Neural cell (in vitro differentiated cells): Measurements from ENCODE around the gene LSM12. TPM values are rescaled to one million over a fixed set of nuclear protein-coding genes. Genes with fewer than 3 reads are reported as not detected.

Experiments
- H2AFZ ChIP-seq: fragments of 200-600, 300-800 bp; sonication (generic), shearing (Covaris generic); 2 replicates; pipeline ENCODE4 v1.6.0; 2014; ENCODE audit warnings: low read depth, mild to moderate bottlenecking, antibody characterized with exemption, low read length, moderate library complexity
- H3F3A ChIP-seq: fragments of 200-600 bp; shearing (Covaris generic); 2 replicates; pipeline ENCODE4 v1.6.1; 2016; ENCODE audit warnings: mild to moderate bottlenecking, moderate library complexity, mixed read lengths, antibody characterized with exemption, low read length; ENCODE audit not compliant: insufficient read depth, poor library complexity, severe bottlenecking
- H3K27ac ChIP-seq: fragments of 200-600, 300-800 bp; sonication (generic), shearing (Covaris generic); 2 replicates; pipeline ENCODE4 v1.5.1; 2014; ENCODE audit warnings: mild to moderate bottlenecking, low read length, moderate library complexity
- H3K27me3 ChIP-seq: fragments of 300-800, 200-600 bp; sonication (generic), shearing (Covaris generic); 2 replicates; pipeline ENCODE4 v1.6.0; 2014; ENCODE audit warnings: mild to moderate bottlenecking, low read depth, low read length, moderate library complexity; ENCODE audit not compliant: insufficient read depth
- H3K36me3 ChIP-seq: fragments of 300-800, 200-600 bp; sonication (generic), shearing (Covaris generic); 2 replicates; pipeline ENCODE4 v1.5.1; 2014; ENCODE audit warnings: mild to moderate bottlenecking, antibody characterized with exemption, low read length, moderate library complexity; ENCODE audit not compliant: insufficient read depth
- H3K4me2 ChIP-seq: fragments of 300-800, 200-600 bp; sonication (generic), shearing (Covaris generic); 2 replicates; pipeline ENCODE4 v1.6.0; 2014; ENCODE audit warnings: mild to moderate bottlenecking, low read length
- H3K4me3 ChIP-seq: fragments of 300-800, 200-600 bp; sonication (generic), shearing (Covaris generic); 2 replicates; pipeline ENCODE4 v1.5.1; 2014; ENCODE audit warnings: mild to moderate bottlenecking, low read length, moderate library complexity
- H3K79me2 ChIP-seq: fragments of 200-600 bp; shearing (Covaris generic); replicated peaks from 2 replicates; pipeline ENCODE4 v1.6.0; 2014; ENCODE audit warnings: mild to moderate bottlenecking, low read length, moderate library complexity; ENCODE audit not compliant: insufficient read depth
- H3K9ac ChIP-seq: fragments of 300-800, 200-600 bp; sonication (generic), shearing (Covaris generic); 2 replicates; pipeline ENCODE4 v1.6.1; 2016; ENCODE audit warnings: mild to moderate bottlenecking, low read length, mixed read lengths
- H3K9me2 ChIP-seq: fragments of 200-600 bp; shearing (Covaris generic); 2 replicates; pipeline ENCODE4 v1.6.1; 2016; ENCODE audit warnings: mild to moderate bottlenecking, low read length, mixed read lengths; ENCODE audit not compliant: insufficient read depth
- H3K9me3 ChIP-seq: fragments of 200-600, 300-800 bp; sonication (generic), shearing (Covaris generic); 2 replicates; pipeline ENCODE4 v1.6.1; 2016; ENCODE audit warnings: mild to moderate bottlenecking, mixed run types, low read length, moderate library complexity, mixed read lengths
- H4K20me1 ChIP-seq: fragments of 200-600 bp; shearing (Covaris generic); 2 replicates; pipeline ENCODE4 v1.6.1; 2016; ENCODE audit warnings: mild to moderate bottlenecking, mixed run types; ENCODE audit not compliant: insufficient read depth
- CTCF ChIP-seq: fragments of 450-650 bp; IDR thresholded peaks from 2 replicates; pipeline ENCODE4 v1.5.1; 2014; ENCODE audit warnings: antibody characterized with exemption, mild to moderate bottlenecking, moderate library complexity; ENCODE audit not compliant: poor library complexity, severe bottlenecking
- EP300 ChIP-seq: fragments of 450-650 bp; conservative IDR thresholded peaks from 2 replicates; pipeline ENCODE4 v1.6.1; 2014; ENCODE audit warnings: antibody characterized with exemption, mild to moderate bottlenecking, moderate library complexity; ENCODE audit not compliant: poor library complexity, severe bottlenecking
- EZH2 ChIP-seq: fragments of 200-600, 300-800 bp; shearing (Covaris generic), sonication (generic); IDR thresholded peaks from 2 replicates; pipeline ENCODE4 v1.6.1; 2014; ENCODE audit warnings: antibody characterized with exemption, low read length, borderline replicate concordance, mild to moderate bottlenecking; ENCODE audit not compliant: insufficient read depth, poor library complexity, severe bottlenecking
- MXI1 ChIP-seq: fragments of 450-650 bp; conservative IDR thresholded peaks from 2 replicates; pipeline ENCODE4 v1.6.1; 2014; ENCODE audit warnings: antibody characterized with exemption, mild to moderate bottlenecking; ENCODE audit not compliant: poor library complexity, severe bottlenecking
- POLR2AphosphoS5 ChIP-seq: IDR thresholded peaks from 2 replicates; pipeline ENCODE4 v1.6.1; 2012
- RAD21 ChIP-seq: fragments of 450-650 bp; conservative IDR thresholded peaks from 2 replicates; pipeline ENCODE4 v1.6.1; 2014; ENCODE audit warnings: antibody characterized with exemption, mild to moderate bottlenecking, moderate library complexity
- REST ChIP-seq: IDR thresholded peaks from 2 replicates; pipeline ENCODE4 v1.6.1; 2012; ENCODE audit warnings: borderline replicate concordance
- SMC3 ChIP-seq: fragments of 450-650 bp; conservative IDR thresholded peaks from 2 replicates; pipeline ENCODE4 v1.6.1; 2014; ENCODE audit warnings: antibody characterized with exemption, mild to moderate bottlenecking, moderate library complexity; ENCODE audit not compliant: poor library complexity
- TAF1 ChIP-seq: IDR thresholded peaks from 2 replicates; pipeline ENCODE4 v1.6.1; 2012; ENCODE audit warnings: low read depth
- polyA plus RNA-seq: library from polyadenylated mRNA; depleted of rRNA; stranded (reverse); fragments of >200 nt; gene quantifications from 2 replicates; pipeline ENCODE4 v1.2.3, GENCODE V29; 2014

LSM12 gene
- polyA plus RNA-seq, 1 donor from 2014 or later = 12.0 TPM

- H3K9ac ChIP-seq = no peak overlapping the region
- no peaks in the 10 kb centered on the region for H4K20me1 ChIP-seq
- no peak overlapping the region for H3K27ac ChIP-seq
- no peaks in the 10 kb centered on the region for H3F3A ChIP-seq
- H3K79me2 ChIP-seq = peaks cover 15% of the 10 kb centered on the region
- H3K4me2 ChIP-seq = no peak overlapping the region
- no peak for TF ChIP-seq EP300
- no peak for TF ChIP-seq SMC3
- no peak for TF ChIP-seq CTCF
- no peak for TF ChIP-seq EZH2
- H3K4me3 ChIP-seq = no peak overlapping the region
- H3K9me3 ChIP-seq = no peaks in the 10 kb centered on the region
- H3K27me3 ChIP-seq = no peaks in the 10 kb centered on the region
- H3K36me3 ChIP-seq = no peaks in the 10 kb centered on the region
- no peak overlapping the region for H2AFZ ChIP-seq
- H3K9me2 ChIP-seq = no peaks in the 10 kb centered on the region
Measured at GRCh38 chr17:44075598-44076293, 9.3 kb upstream of the LSM12 start.

GRCh38 chr17:44074911-44075285, 8.4 kb upstream of the LSM12 start:
- Histone ChIP-seq H3K9me2 (no peaks in the 10 kb centered on the region), H3K79me2 (peaks cover 15% of the 10 kb centered on the region), H3K4me3 (no peak overlapping the region), H3K9me3 (no peaks in the 10 kb centered on the region), H2AFZ (no peak overlapping the region), H3K36me3 (no peaks in the 10 kb centered on the region), H3K4me2 (no peak overlapping the region), H3F3A (no peaks in the 10 kb centered on the region), H4K20me1 (no peaks in the 10 kb centered on the region), H3K9ac (no peak overlapping the region), H3K27me3 (no peaks in the 10 kb centered on the region), H3K27ac (no peak overlapping the region)
- TF ChIP-seq REST = no peak

GRCh38 chr17:44074231-44074910, 7.9 kb upstream of the LSM12 start:
- H3K9me2 ChIP-seq = no peaks in the 10 kb centered on the region
- peaks cover 15% of the 10 kb centered on the region for H3K79me2 ChIP-seq
- no peak overlapping the region for H3K9ac ChIP-seq
- H3K4me3 ChIP-seq = no peak overlapping the region
- H3F3A ChIP-seq = no peaks in the 10 kb centered on the region
- no peaks in the 10 kb centered on the region for H3K27me3 ChIP-seq
- H4K20me1 ChIP-seq = no peaks in the 10 kb centered on the region
- TF ChIP-seq REST = no peak
- TF ChIP-seq TAF1 = no peak
- no peak for TF ChIP-seq MXI1
- no peak for TF ChIP-seq POLR2AphosphoS5
- no peak for TF ChIP-seq SMC3
- no peak for TF ChIP-seq EZH2
- no peak for TF ChIP-seq CTCF
- no peak for TF ChIP-seq RAD21
- no peak for TF ChIP-seq EP300
- H3K4me2 ChIP-seq = no peak overlapping the region
- no peak overlapping the region for H2AFZ ChIP-seq
- no peaks in the 10 kb centered on the region for H3K36me3 ChIP-seq
- H3K27ac ChIP-seq = no peak overlapping the region
- no peaks in the 10 kb centered on the region for H3K9me3 ChIP-seq
